Esophagus squamous epithelium (tissue), 4 donors: ENCODE results near the gene BIRC7.

Experiments
- POLR2A ChIP-seq, 4 donors: fragments of 450-650 bp; IDR thresholded peaks; one replicate each; pipeline ENCODE4 v1.6.1; 2017; ENCODE audit warnings: antibody characterized with exemption in 4 of 4, mild to moderate bottlenecking in 4 of 4, moderate library complexity in 3 of 4
- TF ChIP-seq, protein P1 (sequence below), 6 experiments: fragments of 450-650 bp in 4 of 6; fragments of 200-600 bp in 2 of 6; sonication (generic) in 2 of 6; IDR thresholded peaks; one replicate each; pipeline ENCODE4 v1.5.1; 2016 to 2019; ENCODE audit warnings: antibody characterized with exemption in 6 of 6, mild to moderate bottlenecking in 4 of 6, moderate library complexity in 4 of 6

DNA sequence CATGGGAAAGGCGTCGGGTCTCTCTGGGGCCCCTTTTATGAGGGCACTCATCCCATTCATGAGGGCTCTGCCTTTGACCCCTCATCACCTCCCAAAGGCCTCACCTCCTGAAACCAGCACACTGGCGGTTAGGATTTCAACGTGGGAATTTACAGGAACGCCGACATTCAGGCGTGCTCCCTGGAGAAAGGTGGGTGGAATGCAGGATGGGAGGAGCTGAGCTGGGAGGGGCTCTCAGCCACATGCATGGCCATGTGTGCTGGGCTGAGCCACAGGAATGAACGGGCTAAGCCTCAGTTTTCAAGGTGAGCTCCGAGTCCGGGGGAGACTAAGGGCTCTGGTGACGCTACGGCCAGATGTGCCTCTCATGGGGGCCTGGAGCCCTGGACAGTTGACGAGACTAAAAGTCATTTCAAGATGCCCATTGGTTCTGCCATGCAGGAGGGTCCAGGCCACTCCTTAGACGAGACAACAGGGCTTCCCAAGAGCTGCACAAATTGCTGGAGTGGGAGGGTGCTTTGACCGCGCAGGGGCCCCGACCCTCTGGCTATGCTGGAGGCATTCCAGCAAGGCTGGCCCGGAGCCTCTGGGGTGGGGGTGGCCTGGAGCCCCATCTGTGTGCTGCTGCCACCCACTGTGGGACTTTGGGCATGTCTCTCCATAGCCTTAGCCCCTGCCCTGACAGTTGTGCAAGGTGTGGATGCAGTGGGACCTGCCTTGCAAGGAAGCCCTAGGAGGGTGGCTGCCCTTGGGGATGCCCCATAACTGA, 33.1 kb downstream of the BIRC7 start:
- TF ChIP-seq POLR2A (IDR thresholded peaks at IDR 0.05): no peak
- TF ChIP-seq, protein P1, sequence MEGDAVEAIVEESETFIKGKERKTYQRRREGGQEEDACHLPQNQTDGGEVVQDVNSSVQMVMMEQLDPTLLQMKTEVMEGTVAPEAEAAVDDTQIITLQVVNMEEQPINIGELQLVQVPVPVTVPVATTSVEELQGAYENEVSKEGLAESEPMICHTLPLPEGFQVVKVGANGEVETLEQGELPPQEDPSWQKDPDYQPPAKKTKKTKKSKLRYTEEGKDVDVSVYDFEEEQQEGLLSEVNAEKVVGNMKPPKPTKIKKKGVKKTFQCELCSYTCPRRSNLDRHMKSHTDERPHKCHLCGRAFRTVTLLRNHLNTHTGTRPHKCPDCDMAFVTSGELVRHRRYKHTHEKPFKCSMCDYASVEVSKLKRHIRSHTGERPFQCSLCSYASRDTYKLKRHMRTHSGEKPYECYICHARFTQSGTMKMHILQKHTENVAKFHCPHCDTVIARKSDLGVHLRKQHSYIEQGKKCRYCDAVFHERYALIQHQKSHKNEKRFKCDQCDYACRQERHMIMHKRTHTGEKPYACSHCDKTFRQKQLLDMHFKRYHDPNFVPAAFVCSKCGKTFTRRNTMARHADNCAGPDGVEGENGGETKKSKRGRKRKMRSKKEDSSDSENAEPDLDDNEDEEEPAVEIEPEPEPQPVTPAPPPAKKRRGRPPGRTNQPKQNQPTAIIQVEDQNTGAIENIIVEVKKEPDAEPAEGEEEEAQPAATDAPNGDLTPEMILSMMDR (IDR thresholded peaks at IDR 0.05): no peak
